Gastroesophageal sphincter (tissue), 4 donors: ENCODE data around the gene MTUS2. TPM values are rescaled to one million over a fixed set of nuclear protein-coding genes. Genes with fewer than 3 reads are reported as not detected.
"Not testable (repeated sequence)": the region's sequence is repeated elsewhere in the genome, so short reads cannot be mapped to it uniquely, and the experiment has no call there.

Source experiments
- ATAC-seq: fragments of 150-250 bp; one replicate; pipeline ENCODE4 v1.9.1; 2016; ENCODE audit warnings: mild to moderate bottlenecking, moderate library complexity
- H3K27ac ChIP-seq, 4 donors: fragments of 200-600 bp; sonication (generic) in 3 of 4; 1 replicate in 3 of 4; 2 replicates in 1 of 4; pipeline ENCODE4 v1.5.1; 2016 to 2019
- H3K27me3 ChIP-seq: fragments of 200-600 bp; sonication (generic); one replicate; pipeline ENCODE4 v1.5.1; 2019
- H3K36me3 ChIP-seq, 2 donors: fragments of 200-600 bp; sonication (generic); one replicate each; pipeline ENCODE4 v1.5.1; 2019; ENCODE audit warnings: control low read depth in 1 of 2
- H3K4me1 ChIP-seq, 3 donors: fragments of 200-600 bp; sonication (generic); 1 replicate in 2 of 3; 2 replicates in 1 of 3; pipeline ENCODE4 v1.5.1; 2016 to 2019; ENCODE audit warnings: control low read depth in 2 of 3
- H3K4me3 ChIP-seq, 2 donors: fragments of 200-600 bp; sonication (generic); one replicate each; pipeline ENCODE4 v1.5.1; 2019; ENCODE audit warnings: mild to moderate bottlenecking in 1 of 2, moderate library complexity in 1 of 2
- H3K9me3 ChIP-seq, 3 donors: fragments of 200-600 bp; sonication (generic); one replicate each; pipeline ENCODE4 v1.5.1; 2017 to 2019; ENCODE audit warnings: control low read depth in 2 of 3
- EP300 ChIP-seq: sonication (generic); formaldehyde crosslinking; IDR thresholded peaks from one replicate; pipeline ENCODE4 v1.6.1; 2017; ENCODE audit warnings: antibody characterized with exemption, mild to moderate bottlenecking
- POLR2A ChIP-seq, 2 donors: fragments of 450-650 bp; IDR thresholded peaks; one replicate each; pipeline ENCODE4 v1.6.1; 2017; ENCODE audit warnings: antibody characterized with exemption in 2 of 2, mild to moderate bottlenecking in 2 of 2, moderate library complexity in 1 of 2
- POLR2AphosphoS5 ChIP-seq: sonication (generic); formaldehyde crosslinking; IDR thresholded peaks from one replicate; pipeline ENCODE4 v1.6.1; 2017; ENCODE audit warnings: antibody characterized with exemption
- WGBS, 2 donors: methylation state at CpG; one replicate each; pipeline ENCODE4 v1.1.5; 2018; ENCODE audit warnings: low coverage in 1 of 2; 5-methylcytosine and 5-hydroxymethylcytosine counted together
- total RNA-seq, 4 donors: library from RNA; depleted of rRNA; stranded (reverse); fragments of >200 nt; gene quantifications; one replicate each; pipeline ENCODE4 v1.1.0, GENCODE V29; 2016
- TF ChIP-seq, protein P1 (sequence below), 4 experiments: fragments of 200-600 bp in 2 of 4; fragments of 450-650 bp in 2 of 4; sonication (generic) in 1 of 4; IDR thresholded peaks; one replicate each; pipeline ENCODE4 v1.5.1; 2017 to 2019; ENCODE audit warnings: antibody characterized with exemption in 4 of 4, mild to moderate bottlenecking in 2 of 4, moderate library complexity in 2 of 4

The MTUS2 gene
- total RNA-seq, 4 donors from 2014 or later = 0.67 to 36.7 (median 18.4) TPM

GRCh38 chr13:28984326-28984725 lies 164.2 kb downstream of the MTUS2 start:
- H3K27ac ChIP-seq = no peak overlapping the region
- TF ChIP-seq POLR2AphosphoS5 (no peak), EP300 (no peak), POLR2A (IDR thresholded peaks at IDR 0.05) (no peak)
- TF ChIP-seq, protein P1, sequence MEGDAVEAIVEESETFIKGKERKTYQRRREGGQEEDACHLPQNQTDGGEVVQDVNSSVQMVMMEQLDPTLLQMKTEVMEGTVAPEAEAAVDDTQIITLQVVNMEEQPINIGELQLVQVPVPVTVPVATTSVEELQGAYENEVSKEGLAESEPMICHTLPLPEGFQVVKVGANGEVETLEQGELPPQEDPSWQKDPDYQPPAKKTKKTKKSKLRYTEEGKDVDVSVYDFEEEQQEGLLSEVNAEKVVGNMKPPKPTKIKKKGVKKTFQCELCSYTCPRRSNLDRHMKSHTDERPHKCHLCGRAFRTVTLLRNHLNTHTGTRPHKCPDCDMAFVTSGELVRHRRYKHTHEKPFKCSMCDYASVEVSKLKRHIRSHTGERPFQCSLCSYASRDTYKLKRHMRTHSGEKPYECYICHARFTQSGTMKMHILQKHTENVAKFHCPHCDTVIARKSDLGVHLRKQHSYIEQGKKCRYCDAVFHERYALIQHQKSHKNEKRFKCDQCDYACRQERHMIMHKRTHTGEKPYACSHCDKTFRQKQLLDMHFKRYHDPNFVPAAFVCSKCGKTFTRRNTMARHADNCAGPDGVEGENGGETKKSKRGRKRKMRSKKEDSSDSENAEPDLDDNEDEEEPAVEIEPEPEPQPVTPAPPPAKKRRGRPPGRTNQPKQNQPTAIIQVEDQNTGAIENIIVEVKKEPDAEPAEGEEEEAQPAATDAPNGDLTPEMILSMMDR (IDR thresholded peaks at IDR 0.05) = no peak
- 80 to 89% methylated on average over 7 to 8 of the region's 8 CpGs for WGBS, 2 donors
- H3K4me3 ChIP-seq = no peak overlapping the region
- no peak for ATAC-seq
- no peaks in the 10 kb centered on the region for H3K27me3 ChIP-seq
- no peaks in the 10 kb centered on the region for H3K36me3 ChIP-seq
- no peaks in the 10 kb centered on the region for H3K9me3 ChIP-seq
- H3K4me1 ChIP-seq = no peaks in the 10 kb centered on the region

GRCh38 chr13:28984825-28985224 lies 164.7 kb downstream of the MTUS2 start:
- Histone ChIP-seq H3K4me1 (no peaks in the 10 kb centered on the region), H3K27ac (no peak overlapping the region), H3K27me3 (no peaks in the 10 kb centered on the region), H3K36me3 (no peaks in the 10 kb centered on the region), H3K9me3 (no peaks in the 10 kb centered on the region), H3K4me3 (no peak overlapping the region)
- no peak for TF ChIP-seq EP300
- no peak for TF ChIP-seq POLR2A (IDR thresholded peaks at IDR 0.05)
- no peak for TF ChIP-seq POLR2AphosphoS5
- TF ChIP-seq, protein P1 (IDR thresholded peaks at IDR 0.05) = no peak
- WGBS, 2 donors = 23 to 50% methylated on average over 1 of the region's 1 CpG
- no peak for ATAC-seq

DNA sequence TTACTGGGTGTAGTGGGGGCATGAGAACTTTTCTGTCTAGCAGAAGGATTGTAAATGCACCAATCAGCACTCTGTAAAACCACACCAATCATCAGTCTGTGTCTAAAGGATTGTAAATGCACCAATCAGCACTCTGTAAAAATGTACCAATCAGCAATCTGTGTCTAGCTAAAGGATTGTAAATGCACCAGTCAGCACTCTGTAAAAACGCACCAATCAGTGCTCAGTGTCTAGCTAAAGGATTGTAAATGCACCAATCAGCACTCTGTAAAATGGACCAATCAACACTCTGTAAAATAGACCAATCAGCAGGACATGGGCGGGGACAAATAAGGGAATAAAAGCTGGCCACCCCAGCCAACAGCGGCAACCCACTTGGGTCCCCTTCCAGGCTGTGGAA lies 170.2 kb downstream of the MTUS2 start:
- not testable (repeated sequence) for H3K9me3 ChIP-seq, ATAC-seq, H3K36me3 ChIP-seq, H3K27me3 ChIP-seq, H3K27ac ChIP-seq, H3K4me1 ChIP-seq, H3K4me3 ChIP-seq
- WGBS, 2 donors = 60 to 75% methylated on average over 2 of the region's 3 CpGs

- Histone ChIP-seq H3K4me1 (no peaks in the 10 kb centered on the region), H3K27me3 (no peaks in the 10 kb centered on the region), H3K36me3 (no peaks in the 10 kb centered on the region), H3K9me3 (no peaks in the 10 kb centered on the region), H3K4me3 (no peak overlapping the region), H3K27ac (no peak overlapping the region)
- no peak for ATAC-seq
- TF ChIP-seq EP300 (no peak), POLR2A (IDR thresholded peaks at IDR 0.05) (no peak), POLR2AphosphoS5 (no peak)
- TF ChIP-seq, protein P1 (IDR thresholded peaks at IDR 0.05) = no peak
These were observed 171.6 kb downstream of the MTUS2 start for GRCh38 chr13:28991764-28992163.

- peaks cover 0 to 15% (median 0%) of the 10 kb centered on the region in 3 donors for H3K9me3 ChIP-seq
- H3K36me3 ChIP-seq = no peaks in the 10 kb centered on the region
- H3K27ac ChIP-seq = no peak overlapping the region
- H3K4me1 ChIP-seq = no peaks in the 10 kb centered on the region
- TF ChIP-seq, protein P1 (IDR thresholded peaks at IDR 0.05) = no peak
- TF ChIP-seq POLR2A (IDR thresholded peaks at IDR 0.05) = no peak
- TF ChIP-seq EP300 = no peak
- no peak for TF ChIP-seq POLR2AphosphoS5
- ATAC-seq = no peak
- no peak overlapping the region for H3K4me3 ChIP-seq
- WGBS, 2 donors = 98 to 100% methylated on average over 1 to 3 of the region's 3 CpGs
- no peaks in the 10 kb centered on the region for H3K27me3 ChIP-seq
These were observed 180.7 kb downstream of the MTUS2 start for GRCh38 chr13:29000826-29001225.
